ENCODE results near the gene SLC39A13. TPM values are rescaled to one million over a fixed set of nuclear protein-coding genes. Genes with fewer than 3 reads are reported as not detected.
A peak's percentile ranks its signal among the peaks of the same experiment; 100 is the strongest.

The SLC39A13 gene
- total and polyA plus RNA-seq, 2 of the 13 experiments (the other 11 are each of a cell fraction or from before 2014, with no cell fraction given) = 15.3 to 30.5 TPM

DNA sequence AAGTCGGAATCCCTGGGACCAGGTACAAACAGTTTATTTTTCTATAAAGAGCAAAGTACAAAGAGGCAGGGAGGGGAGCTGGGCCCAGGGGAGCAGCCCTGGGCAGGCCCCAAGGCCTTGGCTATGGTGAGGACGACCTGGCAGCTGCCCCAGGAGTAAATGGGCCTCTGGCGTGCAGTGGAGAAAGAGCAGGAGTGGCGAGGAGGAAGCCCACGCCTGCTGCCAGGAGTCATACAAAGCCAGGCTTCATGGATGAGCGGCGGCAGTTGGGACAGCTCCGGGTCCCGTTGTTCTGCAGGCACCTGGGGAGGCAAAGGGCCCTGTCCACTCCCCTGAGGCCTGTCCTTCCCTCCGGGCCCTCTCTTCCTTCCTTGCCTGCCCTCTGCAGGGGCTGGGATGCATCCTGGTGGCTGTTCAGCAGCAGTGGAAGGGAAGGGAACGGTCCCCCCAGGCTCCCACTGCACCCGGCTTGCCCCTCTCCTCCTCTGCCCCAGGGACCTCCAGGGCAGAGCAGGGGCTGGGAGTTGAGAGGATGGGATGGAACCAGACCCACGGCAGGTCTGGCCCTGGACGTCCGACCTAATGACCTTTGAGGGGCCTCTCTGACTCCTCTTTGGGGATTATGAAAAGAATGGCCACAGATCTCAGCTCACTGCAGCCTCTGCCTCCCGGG lies 29.5 kb downstream of the SLC39A13 start (continued):
- TF ChIP-seq NFIB (CRISPR knock-in tag; IDR thresholded peaks at IDR 0.05; ENCODE audit: borderline replicate concordance) (no peak), NKX3-1 (CRISPR knock-in tag; IDR thresholded peaks at IDR 0.05) (no peak; the same call in 1 of the 2 replicates), ZNF607 (CRISPR knock-in tag; IDR thresholded peaks at IDR 0.05; ENCODE audit: borderline replicate concordance) (0 out of 2 replicates have a peak, but pooled peaks have one; percentile 53), ZNF891 (CRISPR knock-in tag; IDR thresholded peaks at IDR 0.05) (peak; percentile 69; the same call in 1 of the 2 replicates), PHF8 (CRISPR knock-in tag; IDR thresholded peaks at IDR 0.05) (peak; percentile 73), TBX2 (CRISPR knock-in tag; IDR thresholded peaks at IDR 0.05; ENCODE audit: borderline replicate concordance) (peak; percentile 25; the same call in 1 of the 2 replicates), ZNF34 (CRISPR knock-in tag; IDR thresholded peaks at IDR 0.05; ENCODE audit: borderline replicate concordance) (peak; percentile 47; the same call in 1 of the 2 replicates), ZNF354B (CRISPR knock-in tag; IDR thresholded peaks at IDR 0.05) (no peak), NONO (IDR thresholded peaks at IDR 0.05) (no peak), NONO (CRISPR knock-in tag; conservative IDR thresholded peaks at IDR 0.05) (no peak), SMAD1 (CRISPR knock-in tag; IDR thresholded peaks at IDR 0.05; ENCODE audit: borderline replicate concordance, low read depth) (peak; percentile 67; the same call in 1 of the 2 replicates), SMAD9 (CRISPR knock-in tag; IDR thresholded peaks at IDR 0.05) (no peak; the same call in 1 of the 2 replicates), PAX8 (CRISPR knock-in tag; IDR thresholded peaks at IDR 0.05; ENCODE audit: borderline replicate concordance) (no peak)
- TF ChIP-seq, protein P1, sequence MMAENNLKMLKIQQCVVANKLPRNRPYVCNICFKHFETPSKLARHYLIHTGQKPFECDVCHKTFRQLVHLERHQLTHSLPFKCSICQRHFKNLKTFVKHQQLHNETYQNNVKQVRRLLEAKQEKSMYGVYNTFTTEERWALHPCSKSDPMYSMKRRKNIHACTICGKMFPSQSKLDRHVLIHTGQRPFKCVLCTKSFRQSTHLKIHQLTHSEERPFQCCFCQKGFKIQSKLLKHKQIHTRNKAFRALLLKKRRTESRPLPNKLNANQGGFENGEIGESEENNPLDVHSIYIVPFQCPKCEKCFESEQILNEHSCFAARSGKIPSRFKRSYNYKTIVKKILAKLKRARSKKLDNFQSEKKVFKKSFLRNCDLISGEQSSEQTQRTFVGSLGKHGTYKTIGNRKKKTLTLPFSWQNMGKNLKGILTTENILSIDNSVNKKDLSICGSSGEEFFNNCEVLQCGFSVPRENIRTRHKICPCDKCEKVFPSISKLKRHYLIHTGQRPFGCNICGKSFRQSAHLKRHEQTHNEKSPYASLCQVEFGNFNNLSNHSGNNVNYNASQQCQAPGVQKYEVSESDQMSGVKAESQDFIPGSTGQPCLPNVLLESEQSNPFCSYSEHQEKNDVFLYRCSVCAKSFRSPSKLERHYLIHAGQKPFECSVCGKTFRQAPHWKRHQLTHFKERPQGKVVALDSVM (CRISPR knock-in tag; IDR thresholded peaks at IDR 0.05) = peak; percentile 82; the same call in 1 of the 2 replicates
- TF ChIP-seq, protein P2, sequence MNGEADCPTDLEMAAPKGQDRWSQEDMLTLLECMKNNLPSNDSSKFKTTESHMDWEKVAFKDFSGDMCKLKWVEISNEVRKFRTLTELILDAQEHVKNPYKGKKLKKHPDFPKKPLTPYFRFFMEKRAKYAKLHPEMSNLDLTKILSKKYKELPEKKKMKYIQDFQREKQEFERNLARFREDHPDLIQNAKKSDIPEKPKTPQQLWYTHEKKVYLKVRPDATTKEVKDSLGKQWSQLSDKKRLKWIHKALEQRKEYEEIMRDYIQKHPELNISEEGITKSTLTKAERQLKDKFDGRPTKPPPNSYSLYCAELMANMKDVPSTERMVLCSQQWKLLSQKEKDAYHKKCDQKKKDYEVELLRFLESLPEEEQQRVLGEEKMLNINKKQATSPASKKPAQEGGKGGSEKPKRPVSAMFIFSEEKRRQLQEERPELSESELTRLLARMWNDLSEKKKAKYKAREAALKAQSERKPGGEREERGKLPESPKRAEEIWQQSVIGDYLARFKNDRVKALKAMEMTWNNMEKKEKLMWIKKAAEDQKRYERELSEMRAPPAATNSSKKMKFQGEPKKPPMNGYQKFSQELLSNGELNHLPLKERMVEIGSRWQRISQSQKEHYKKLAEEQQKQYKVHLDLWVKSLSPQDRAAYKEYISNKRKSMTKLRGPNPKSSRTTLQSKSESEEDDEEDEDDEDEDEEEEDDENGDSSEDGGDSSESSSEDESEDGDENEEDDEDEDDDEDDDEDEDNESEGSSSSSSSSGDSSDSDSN (CRISPR knock-in tag; IDR thresholded peaks at IDR 0.05) = peak; percentile 84
- TF ChIP-seq, protein P3, sequence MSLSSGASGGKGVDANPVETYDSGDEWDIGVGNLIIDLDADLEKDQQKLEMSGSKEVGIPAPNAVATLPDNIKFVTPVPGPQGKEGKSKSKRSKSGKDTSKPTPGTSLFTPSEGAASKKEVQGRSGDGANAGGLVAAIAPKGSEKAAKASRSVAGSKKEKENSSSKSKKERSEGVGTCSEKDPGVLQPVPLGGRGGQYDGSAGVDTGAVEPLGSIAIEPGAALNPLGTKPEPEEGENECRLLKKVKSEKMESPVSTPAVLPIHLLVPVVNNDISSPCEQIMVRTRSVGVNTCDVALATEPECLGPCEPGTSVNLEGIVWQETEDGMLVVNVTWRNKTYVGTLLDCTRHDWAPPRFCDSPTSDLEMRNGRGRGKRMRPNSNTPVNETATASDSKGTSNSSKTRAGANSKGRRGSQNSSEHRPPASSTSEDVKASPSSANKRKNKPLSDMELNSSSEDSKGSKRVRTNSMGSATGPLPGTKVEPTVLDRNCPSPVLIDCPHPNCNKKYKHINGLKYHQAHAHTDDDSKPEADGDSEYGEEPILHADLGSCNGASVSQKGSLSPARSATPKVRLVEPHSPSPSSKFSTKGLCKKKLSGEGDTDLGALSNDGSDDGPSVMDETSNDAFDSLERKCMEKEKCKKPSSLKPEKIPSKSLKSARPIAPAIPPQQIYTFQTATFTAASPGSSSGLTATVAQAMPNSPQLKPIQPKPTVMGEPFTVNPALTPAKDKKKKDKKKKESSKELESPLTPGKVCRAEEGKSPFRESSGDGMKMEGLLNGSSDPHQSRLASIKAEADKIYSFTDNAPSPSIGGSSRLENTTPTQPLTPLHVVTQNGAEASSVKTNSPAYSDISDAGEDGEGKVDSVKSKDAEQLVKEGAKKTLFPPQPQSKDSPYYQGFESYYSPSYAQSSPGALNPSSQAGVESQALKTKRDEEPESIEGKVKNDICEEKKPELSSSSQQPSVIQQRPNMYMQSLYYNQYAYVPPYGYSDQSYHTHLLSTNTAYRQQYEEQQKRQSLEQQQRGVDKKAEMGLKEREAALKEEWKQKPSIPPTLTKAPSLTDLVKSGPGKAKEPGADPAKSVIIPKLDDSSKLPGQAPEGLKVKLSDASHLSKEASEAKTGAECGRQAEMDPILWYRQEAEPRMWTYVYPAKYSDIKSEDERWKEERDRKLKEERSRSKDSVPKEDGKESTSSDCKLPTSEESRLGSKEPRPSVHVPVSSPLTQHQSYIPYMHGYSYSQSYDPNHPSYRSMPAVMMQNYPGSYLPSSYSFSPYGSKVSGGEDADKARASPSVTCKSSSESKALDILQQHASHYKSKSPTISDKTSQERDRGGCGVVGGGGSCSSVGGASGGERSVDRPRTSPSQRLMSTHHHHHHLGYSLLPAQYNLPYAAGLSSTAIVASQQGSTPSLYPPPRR (CRISPR knock-in tag; IDR thresholded peaks at IDR 0.05; ENCODE audit: borderline replicate concordance) = peak; percentile 4; the same call in 1 of the 2 replicates
- TF ChIP-seq, protein P4, sequence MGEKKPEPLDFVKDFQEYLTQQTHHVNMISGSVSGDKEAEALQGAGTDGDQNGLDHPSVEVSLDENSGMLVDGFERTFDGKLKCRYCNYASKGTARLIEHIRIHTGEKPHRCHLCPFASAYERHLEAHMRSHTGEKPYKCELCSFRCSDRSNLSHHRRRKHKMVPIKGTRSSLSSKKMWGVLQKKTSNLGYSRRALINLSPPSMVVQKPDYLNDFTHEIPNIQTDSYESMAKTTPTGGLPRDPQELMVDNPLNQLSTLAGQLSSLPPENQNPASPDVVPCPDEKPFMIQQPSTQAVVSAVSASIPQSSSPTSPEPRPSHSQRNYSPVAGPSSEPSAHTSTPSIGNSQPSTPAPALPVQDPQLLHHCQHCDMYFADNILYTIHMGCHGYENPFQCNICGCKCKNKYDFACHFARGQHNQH (CRISPR knock-in tag; IDR thresholded peaks at IDR 0.05) = peak; percentile 21; the same call in 1 of the 2 replicates
